HG03108 (cell line): Measurements from ENCODE around the gene PRR20G.
"Not testable (repeated sequence)": the region's sequence is repeated elsewhere in the genome, so short reads cannot be mapped to it uniquely, and the experiment has no call there.

Source experiments
- ATAC-seq: cut with Tn5 transposase; IDR thresholded peaks from one replicate; pipeline ENCODE4 v1.9.1; 2021; ENCODE audit warnings: moderate library complexity; ENCODE audit not compliant: unreplicated experiment

The PRR20G gene

GRCh38 chr3:127287840-127288239 is at the start of gene PRR20G:
TSS of gene PRR20G (minus strand) at chr3:127288046. CDS start at chr3:127287365, 681 bp downstream.
- no peak for ATAC-seq

GRCh38 chr3:127337001-127337400 is 49.2 kb upstream of the PRR20G start:
- ATAC-seq = no peak

GRCh38 chr3:127336101-127336500 is 48.3 kb upstream of the PRR20G start:
- no peak for ATAC-seq

- no peak for ATAC-seq
These were observed 42.5 kb upstream of the PRR20G start for GRCh38 chr3:127330385-127330784.

- ATAC-seq = no peak
These were observed 41.9 kb upstream of the PRR20G start for GRCh38 chr3:127329631-127330285.

GRCh38 chr3:127328421-127328820 is 40.6 kb upstream of the PRR20G start:
- no peak for ATAC-seq

GRCh38 chr3:127326341-127326740 is 38.5 kb upstream of the PRR20G start:
- ATAC-seq = no peak

- no peak for ATAC-seq
These were observed 37.7 kb upstream of the PRR20G start for GRCh38 chr3:127325629-127325961.

- ATAC-seq = no peak
These were observed 37.2 kb upstream of the PRR20G start for GRCh38 chr3:127324913-127325628.

GRCh38 chr3:127324076-127324475 is 36.2 kb upstream of the PRR20G start:
- ATAC-seq = no peak

- no peak for ATAC-seq
These were observed 35.7 kb upstream of the PRR20G start for GRCh38 chr3:127323581-127323980.

- ATAC-seq = no peak
These were observed 33.5 kb upstream of the PRR20G start for GRCh38 chr3:127321371-127321770.

- no peak for ATAC-seq
These were observed 32.8 kb upstream of the PRR20G start for GRCh38 chr3:127320529-127321121.

GRCh38 chr3:127316685-127317084 is 28.8 kb upstream of the PRR20G start:
- no peak for ATAC-seq

GRCh38 chr3:127312818-127313217 is 25.0 kb upstream of the PRR20G start:
- no peak for ATAC-seq

GRCh38 chr3:127308821-127309220 is 21.0 kb upstream of the PRR20G start:
- not testable (repeated sequence) for ATAC-seq

- no peak for ATAC-seq
These were observed 20.1 kb upstream of the PRR20G start for GRCh38 chr3:127307916-127308315.

GRCh38 chr3:127307112-127307835 is 19.4 kb upstream of the PRR20G start:
- no peak for ATAC-seq

- ATAC-seq = no peak
These were observed 18.7 kb upstream of the PRR20G start for GRCh38 chr3:127306361-127307111.

- no peak for ATAC-seq
These were observed 17.7 kb upstream of the PRR20G start for GRCh38 chr3:127305499-127306060.
